Gastroesophageal sphincter (tissue), 3 donors: Measurements from ENCODE around the gene SBNO1.

Experiments used
- CTCF ChIP-seq, 4 experiments: fragments of 200-600 bp in 2 of 4; fragments of 450-650 bp in 2 of 4; sonication (generic) in 1 of 4; IDR thresholded peaks; one replicate each; pipeline ENCODE4 v1.5.1; 2017 to 2019; ENCODE audit warnings: antibody characterized with exemption in 4 of 4, mild to moderate bottlenecking in 2 of 4, moderate library complexity in 2 of 4
- EP300 ChIP-seq: sonication (generic); formaldehyde crosslinking; IDR thresholded peaks from one replicate; pipeline ENCODE4 v1.6.1; 2017; ENCODE audit warnings: antibody characterized with exemption, mild to moderate bottlenecking
- POLR2A ChIP-seq, 2 donors: fragments of 450-650 bp; IDR thresholded peaks; one replicate each; pipeline ENCODE4 v1.6.1; 2017; ENCODE audit warnings: antibody characterized with exemption in 2 of 2, mild to moderate bottlenecking in 2 of 2, moderate library complexity in 1 of 2
- POLR2AphosphoS5 ChIP-seq: sonication (generic); formaldehyde crosslinking; IDR thresholded peaks from one replicate; pipeline ENCODE4 v1.6.1; 2017; ENCODE audit warnings: antibody characterized with exemption

- no peak for TF ChIP-seq CTCF (IDR thresholded peaks at IDR 0.05)
- TF ChIP-seq POLR2AphosphoS5: no peak
- no peak for TF ChIP-seq POLR2A (IDR thresholded peaks at IDR 0.05)
- TF ChIP-seq EP300: no peak
These were observed 29.1 kb upstream of the SBNO1 start for GRCh38 chr12:123393747-123394146.
